ENCODE results near the gene TMOD2. TPM values are rescaled to one million over a fixed set of nuclear protein-coding genes. Genes with fewer than 3 reads are reported as not detected.

TMOD2 gene
- total RNA-seq, 4 donors from 2014 or later = 14.6 to 24.9 (median 19.5) TPM

GRCh38 chr15:51861557-51862359 is 110.4 kb downstream of the TMOD2 start:
- peaks cover 0 to 10% (median 2%) of the 10 kb centered on the region in 4 donors for H3K4me1 ChIP-seq
- no peak overlapping the region for H3K4me3 ChIP-seq
- H3K27ac ChIP-seq (replicated peaks in 1 of 4) = no peak overlapping the region
- intact Hi-C loops (cut with DNase I) = no loop called here
- no peak for DNase-seq (ENCODE audit: extremely low spot score)
- peaks cover 2 to 27% (median 18%) of the 10 kb centered on the region in 4 donors for H3K36me3 ChIP-seq
- TF ChIP-seq POLR2A (IDR thresholded peaks at IDR 0.05; ENCODE audit: low read depth) (no peak), CTCF (IDR thresholded peaks at IDR 0.05) (no peak), EP300 (IDR thresholded peaks at IDR 0.05) (no peak), POLR2AphosphoS5 (IDR thresholded peaks at IDR 0.05) (no peak)
- 90% methylated on average over 10 of the region's 10 CpGs for WGBS
- no peaks in the 10 kb centered on the region for H3K9me3 ChIP-seq
- H3K27me3 ChIP-seq = no peaks in the 10 kb centered on the region

- no peak for TF ChIP-seq POLR2A (IDR thresholded peaks at IDR 0.05; ENCODE audit: low read depth)
- TF ChIP-seq POLR2AphosphoS5 (IDR thresholded peaks at IDR 0.05) = no peak
- TF ChIP-seq EP300 (IDR thresholded peaks at IDR 0.05) = no peak
- no peak for TF ChIP-seq CTCF (IDR thresholded peaks at IDR 0.05)
- Histone ChIP-seq H3K27me3 (no peaks in the 10 kb centered on the region), H3K27ac (replicated peaks in 1 of 4) (no peak overlapping the region), H3K4me1 (peaks cover 0 to 8% (median 2%) of the 10 kb centered on the region in 4 donors), H3K9me3 (no peaks in the 10 kb centered on the region), H3K36me3 (peaks cover 2 to 33% (median 18%) of the 10 kb centered on the region in 4 donors), H3K4me3 (no peak overlapping the region)
- WGBS = 67% methylated on average over 2 of the region's 2 CpGs
- intact Hi-C loops (cut with DNase I) = no loop called here
- no peak for DNase-seq (ENCODE audit: extremely low spot score)
Measured at GRCh38 chr15:51863131-51863530, 111.7 kb downstream of the TMOD2 start.

- intact Hi-C loops (cut with DNase I) = no loop called here
- H3K9me3 ChIP-seq = no peaks in the 10 kb centered on the region
- H3K4me1 ChIP-seq = peaks cover 0 to 17% (median 9%) of the 10 kb centered on the region in 4 donors
- TF ChIP-seq CTCF (IDR thresholded peaks at IDR 0.05) (no peak), POLR2A (IDR thresholded peaks at IDR 0.05; ENCODE audit: low read depth) (no peak), EP300 (IDR thresholded peaks at IDR 0.05) (no peak), POLR2AphosphoS5 (IDR thresholded peaks at IDR 0.05) (no peak)
- H3K27ac ChIP-seq (replicated peaks in 1 of 4) = no peak overlapping the region
- no peaks in the 10 kb centered on the region for H3K27me3 ChIP-seq
- DNase-seq (ENCODE audit: extremely low spot score) = no peak
- WGBS = 97% methylated on average over 4 of the region's 4 CpGs
- H3K4me3 ChIP-seq = no peak overlapping the region
- peaks cover 2 to 41% (median 18%) of the 10 kb centered on the region in 4 donors for H3K36me3 ChIP-seq
Measured at GRCh38 chr15:51864408-51865056, 113.1 kb downstream of the TMOD2 start.

- Histone ChIP-seq H3K27ac (replicated peaks in 1 of 4) (no peak overlapping the region), H3K27me3 (no peaks in the 10 kb centered on the region), H3K4me3 (no peak overlapping the region), H3K9me3 (no peaks in the 10 kb centered on the region), H3K4me1 (peaks cover 0 to 17% (median 9%) of the 10 kb centered on the region in 4 donors), H3K36me3 (peaks cover 2 to 49% (median 25%) of the 10 kb centered on the region in 4 donors)
- DNase-seq (ENCODE audit: extremely low spot score) = no peak
- WGBS = 100% methylated on average over 1 of the region's 1 CpG
- TF ChIP-seq POLR2AphosphoS5 (IDR thresholded peaks at IDR 0.05) (no peak), EP300 (IDR thresholded peaks at IDR 0.05) (no peak), CTCF (IDR thresholded peaks at IDR 0.05) (no peak), POLR2A (IDR thresholded peaks at IDR 0.05; ENCODE audit: low read depth) (no peak)
- intact Hi-C loops (cut with DNase I) = no loop called here
Measured at GRCh38 chr15:51865317-51865716, 113.9 kb downstream of the TMOD2 start.

Small RNAs within 50 kb of the gene (small RNA-seq; reads per million reads assigned to genes)
- gene AC090971.5 (0 reads per million in 3 donors), gene RF00017 (0 reads per million in 3 donors)

Other genes with a start within 250 kb of the TMOD2 start
- gene DMXL2, start 128.8 kb upstream of the TMOD2 start, total RNA-seq = 10 to 100 TPM; 18.8 to 26.6 (median 19.3) TPM
- 1 to 10 TPM in 1 of 4 donors, under 1 TPM in 3; 0.23 to 1.2 (median 0.43) TPM for gene SCG3, start 70.1 kb upstream of the TMOD2 start, total RNA-seq
- gene LYSMD2, start 13.9 kb upstream of the TMOD2 start, total RNA-seq = 10 to 100 TPM in 3 of 4 donors, 1 to 10 TPM in 1; 10.0 to 14.1 (median 12.9) TPM
- 10 to 100 TPM; 16.2 to 27.9 (median 24.7) TPM for gene TMOD3, start 78.1 kb downstream of the TMOD2 start, total RNA-seq
- gene LEO1, start 220.2 kb downstream of the TMOD2 start, total RNA-seq = 10 to 100 TPM in 2 of 4 donors, 1 to 10 TPM in 2; 7.9 to 14.1 (median 10.5) TPM

All from esophagus muscularis mucosa (tissue), 4 donors.